Smooth muscle cell (in vitro differentiated cells): Measurements from ENCODE around the gene ABI2. TPM values are rescaled to one million over a fixed set of nuclear protein-coding genes. Genes with fewer than 3 reads are reported as not detected.
"Not testable (repeated sequence)": the region's sequence is repeated elsewhere in the genome, so short reads cannot be mapped to it uniquely, and the experiment has no call there.

Experiments used
- DNase-seq: peaks from one replicate; lab custom pipeline; 2025; ENCODE audit not compliant: unreplicated experiment; lab: John Stamatoyannopoulos, UW
- H2AFZ ChIP-seq: fragments of 200-600 bp; sonication (generic); 2 replicates; pipeline ENCODE4 v1.6.0; 2016; ENCODE audit warnings: antibody characterized with exemption, low read depth, mild to moderate bottlenecking
- H3F3A ChIP-seq: fragments of 200-600 bp; sonication (generic); 2 replicates; pipeline ENCODE4 v1.6.0; 2017; ENCODE audit warnings: antibody characterized with exemption, low read depth
- H3K27ac ChIP-seq: fragments of 200-600 bp; sonication (generic); 2 replicates; pipeline ENCODE4 v1.5.1; 2016; ENCODE audit warnings: low read depth, mild to moderate bottlenecking
- H3K27me3 ChIP-seq: fragments of 200-600 bp; sonication (generic); 2 replicates; pipeline ENCODE4 v1.6.1; 2016; ENCODE audit warnings: low read depth, mild to moderate bottlenecking
- H3K36me3 ChIP-seq: fragments of 200-600 bp; sonication (generic); 2 replicates; pipeline ENCODE4 v1.5.1; 2016; ENCODE audit warnings: low read depth
- H3K4me1 ChIP-seq: fragments of 200-600 bp; sonication (generic); 2 replicates; pipeline ENCODE4 v1.5.1; 2016; ENCODE audit warnings: low read depth
- H3K4me2 ChIP-seq: fragments of 200-600 bp; sonication (generic); 2 replicates; pipeline ENCODE4 v1.6.0; 2016; ENCODE audit warnings: mild to moderate bottlenecking
- H3K4me3 ChIP-seq: fragments of 200-600 bp; sonication (generic); 2 replicates; pipeline ENCODE4 v1.5.1; 2016; ENCODE audit warnings: mild to moderate bottlenecking
- H3K79me2 ChIP-seq: fragments of 200-600 bp; sonication (generic); 2 replicates; pipeline ENCODE4 v1.6.0; 2016; ENCODE audit warnings: low read depth, mild to moderate bottlenecking
- H3K9ac ChIP-seq: fragments of 200-600 bp; sonication (generic); 2 replicates; pipeline ENCODE4 v1.6.0; 2016; ENCODE audit warnings: low read depth
- H3K9me3 ChIP-seq: fragments of 200-600 bp; sonication (generic); replicated peaks from 2 replicates; pipeline ENCODE4 v1.5.1; 2016; ENCODE audit warnings: low read depth
- H4K20me1 ChIP-seq: fragments of 200-600 bp; sonication (generic); 2 replicates; pipeline ENCODE4 v1.6.0; 2016; ENCODE audit warnings: low read depth
- CTCF ChIP-seq: fragments of 200-600 bp; sonication (generic); IDR thresholded peaks from 2 replicates; pipeline ENCODE4 v1.5.1; 2017; ENCODE audit warnings: borderline replicate concordance, mild to moderate bottlenecking, antibody characterized with exemption; ENCODE audit not compliant: insufficient read depth, poor library complexity, severe bottlenecking
- WGBS: methylation state at CpG from one replicate; pipeline ENCODE4 v1.1.7; 2016; ENCODE audit warnings: low lambda C conversion rate; 5-methylcytosine and 5-hydroxymethylcytosine counted together
- polyA plus RNA-seq: library from polyadenylated mRNA; unstranded; fragments of >200 nt; fragmentation: Nextera tagmentation; extraction: Ambion mirVana; gene quantifications from 2 replicates; pipeline ENCODE4 v1.2.1, GENCODE V29; 2016
- total RNA-seq: library from RNA; depleted of rRNA; stranded (reverse); fragments of >200 nt; gene quantifications from 2 replicates; pipeline ENCODE4 v1.2.3, GENCODE V29; 2014

Gene ABI2
- total and polyA plus RNA-seq, 2 experiments from 2014 or later = 25.5 to 34.2 TPM

- Histone ChIP-seq H3K27ac (no peak overlapping the region), H3K9ac (no peak overlapping the region), H2AFZ (no peak overlapping the region), H4K20me1 (peaks cover 36% of the 10 kb centered on the region), H3K9me3 (no peaks in the 10 kb centered on the region), H3F3A (no peaks in the 10 kb centered on the region), H3K4me3 (no peak overlapping the region), H3K4me2 (no peak overlapping the region), H3K4me1 (no peaks in the 10 kb centered on the region), H3K36me3 (peaks cover 2% of the 10 kb centered on the region), H3K27me3 (no peaks in the 10 kb centered on the region), H3K79me2 (peaks cover 30% of the 10 kb centered on the region)
- WGBS = 97% methylated on average over 5 of the region's 5 CpGs
- DNase-seq = no peak
- no peak for TF ChIP-seq CTCF
Measured at GRCh38 chr2:203366639-203367466, 38.7 kb downstream of the ABI2 start.

- H2AFZ ChIP-seq, H3K4me1 ChIP-seq, H3K4me3 ChIP-seq, DNase-seq, H3K27ac ChIP-seq, H3K9ac ChIP-seq, H3K27me3 ChIP-seq, H3K4me2 ChIP-seq, H3K36me3 ChIP-seq, H3K9me3 ChIP-seq, H3F3A ChIP-seq: not testable (repeated sequence)
- peaks cover 13% of the 10 kb centered on the region for H4K20me1 ChIP-seq
- peaks cover 15% of the 10 kb centered on the region for H3K79me2 ChIP-seq
- 97% methylated on average over 13 of the region's 31 CpGs for WGBS
Measured at GRCh38 chr2:203372706-203373105, 44.5 kb downstream of the ABI2 start.

- Histone ChIP-seq H3F3A (no peaks in the 10 kb centered on the region), H3K27ac (no peak overlapping the region), H4K20me1 (peaks cover 14% of the 10 kb centered on the region), H3K9ac (no peak overlapping the region), H3K27me3 (no peaks in the 10 kb centered on the region), H3K4me3 (no peak overlapping the region), H3K4me1 (no peaks in the 10 kb centered on the region), H2AFZ (no peak overlapping the region), H3K79me2 (peaks cover 25% of the 10 kb centered on the region), H3K9me3 (no peaks in the 10 kb centered on the region), H3K36me3 (no peaks in the 10 kb centered on the region), H3K4me2 (no peak overlapping the region)
- DNase-seq = no peak
- TF ChIP-seq CTCF = no peak
Measured at GRCh38 chr2:203376173-203376572, 48.0 kb downstream of the ABI2 start.

- Histone ChIP-seq H3K9ac (no peak overlapping the region), H3K79me2 (peaks cover 27% of the 10 kb centered on the region), H3K27me3 (no peaks in the 10 kb centered on the region), H4K20me1 (peaks cover 18% of the 10 kb centered on the region), H3K4me2 (no peak overlapping the region), H3F3A (no peaks in the 10 kb centered on the region), H3K9me3 (no peaks in the 10 kb centered on the region), H3K4me3 (no peak overlapping the region), H3K36me3 (no peaks in the 10 kb centered on the region), H3K4me1 (no peaks in the 10 kb centered on the region), H2AFZ (no peak overlapping the region), H3K27ac (no peak overlapping the region)
- 94% methylated on average over 3 of the region's 3 CpGs for WGBS
- DNase-seq = no peak
- no peak for TF ChIP-seq CTCF
Measured at GRCh38 chr2:203379156-203379555, 51.0 kb downstream of the ABI2 start.
